GM13977 (cell line): ENCODE results near the gene CHD9.
"Not testable (repeated sequence)": the region's sequence is repeated elsewhere in the genome, so short reads cannot be mapped to it uniquely, and the experiment has no call there.

Experiments used
- DNase-seq: peaks from one replicate; pipeline ENCODE4 v3.0.0; 2012; ENCODE audit warnings: low spot score
- in situ Hi-C: fragments of 300-500 bp; cut with MboI; formaldehyde crosslinking; loops from one replicate; pipeline ENCODE4 v1.12.0; 2022; ENCODE audit warnings: low sequenced_read_pairs, low pct_unique_long_range_greater_than_20kb, mixed read lengths, inconsistent platforms; ENCODE audit not compliant: unreplicated experiment
- TF ChIP-seq, protein P1 (sequence below): IDR thresholded peaks from 2 replicates; pipeline ENCODE4 v1.5.1; 2012; ENCODE audit warnings: mild to moderate bottlenecking, control low read depth; ENCODE audit not compliant: insufficient read depth; ENCODE audit errors: extremely low read depth, missing control alignments

The CHD9 gene

DNA sequence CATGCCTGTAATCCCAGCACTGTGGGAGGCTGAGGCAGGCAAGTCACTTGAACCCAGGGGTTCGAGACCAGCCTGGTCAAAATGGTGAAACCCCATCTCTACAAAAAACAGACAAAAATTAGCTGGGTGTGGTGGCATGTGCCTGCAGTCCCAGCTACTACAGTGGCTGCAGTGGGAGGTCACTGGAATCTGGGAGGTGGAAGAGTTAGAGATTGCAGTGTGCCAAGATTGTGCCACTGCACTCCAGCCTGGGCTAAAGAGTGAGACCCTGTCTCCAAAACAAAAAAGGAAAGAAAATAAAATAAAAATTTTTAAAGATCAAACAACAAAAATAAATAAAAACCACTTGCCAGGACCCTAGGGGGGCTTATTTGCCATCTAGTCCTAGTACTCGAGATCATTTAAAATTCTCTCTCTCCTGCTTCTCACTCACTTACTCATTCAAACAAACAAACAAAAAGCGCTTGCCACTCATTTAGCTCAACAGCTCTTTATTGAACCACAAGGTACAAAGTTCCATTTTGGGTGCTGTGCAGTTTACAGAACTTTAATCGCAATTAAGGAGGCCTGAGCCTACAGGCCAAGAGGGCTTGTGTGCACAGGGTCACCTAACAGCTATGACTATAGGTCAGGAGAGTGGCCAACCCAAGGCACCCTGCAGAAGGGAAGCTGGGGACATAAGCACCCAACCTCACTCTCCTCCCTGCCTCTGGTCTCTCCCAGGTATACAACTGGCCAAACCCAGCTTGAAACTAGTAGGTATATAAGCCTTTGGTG lies 6.5 kb upstream of the CHD9 start:
- TF ChIP-seq, protein P1, sequence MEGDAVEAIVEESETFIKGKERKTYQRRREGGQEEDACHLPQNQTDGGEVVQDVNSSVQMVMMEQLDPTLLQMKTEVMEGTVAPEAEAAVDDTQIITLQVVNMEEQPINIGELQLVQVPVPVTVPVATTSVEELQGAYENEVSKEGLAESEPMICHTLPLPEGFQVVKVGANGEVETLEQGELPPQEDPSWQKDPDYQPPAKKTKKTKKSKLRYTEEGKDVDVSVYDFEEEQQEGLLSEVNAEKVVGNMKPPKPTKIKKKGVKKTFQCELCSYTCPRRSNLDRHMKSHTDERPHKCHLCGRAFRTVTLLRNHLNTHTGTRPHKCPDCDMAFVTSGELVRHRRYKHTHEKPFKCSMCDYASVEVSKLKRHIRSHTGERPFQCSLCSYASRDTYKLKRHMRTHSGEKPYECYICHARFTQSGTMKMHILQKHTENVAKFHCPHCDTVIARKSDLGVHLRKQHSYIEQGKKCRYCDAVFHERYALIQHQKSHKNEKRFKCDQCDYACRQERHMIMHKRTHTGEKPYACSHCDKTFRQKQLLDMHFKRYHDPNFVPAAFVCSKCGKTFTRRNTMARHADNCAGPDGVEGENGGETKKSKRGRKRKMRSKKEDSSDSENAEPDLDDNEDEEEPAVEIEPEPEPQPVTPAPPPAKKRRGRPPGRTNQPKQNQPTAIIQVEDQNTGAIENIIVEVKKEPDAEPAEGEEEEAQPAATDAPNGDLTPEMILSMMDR, result no peak
- no peak for DNase-seq
- in situ Hi-C loops, result no loop called here

DNA sequence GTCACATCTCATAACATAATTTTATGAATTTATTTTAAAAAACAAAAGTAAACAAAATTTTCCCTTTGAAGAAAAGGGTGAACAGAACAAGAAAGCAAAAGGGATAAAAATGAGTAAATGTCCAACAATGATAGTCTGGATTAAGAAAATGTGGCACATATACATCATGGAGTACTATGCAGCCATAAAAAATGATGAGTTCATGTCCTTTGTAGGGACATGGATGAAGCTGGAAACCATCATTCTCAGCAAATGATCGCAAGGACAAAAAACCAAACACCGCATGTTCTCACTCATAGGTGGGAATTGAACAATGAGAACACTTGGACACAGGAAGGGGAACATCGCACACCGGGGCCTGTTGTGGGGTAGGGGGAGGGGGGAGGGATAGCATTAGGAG lies 3.5 kb upstream of the CHD9 start:
- not testable (repeated sequence) for DNase-seq
- in situ Hi-C loops, result loop anchor here (25.0 kb wide), 1 partner anchor 111 kb away; no protein-coding TSS in a partner anchor

DNA sequence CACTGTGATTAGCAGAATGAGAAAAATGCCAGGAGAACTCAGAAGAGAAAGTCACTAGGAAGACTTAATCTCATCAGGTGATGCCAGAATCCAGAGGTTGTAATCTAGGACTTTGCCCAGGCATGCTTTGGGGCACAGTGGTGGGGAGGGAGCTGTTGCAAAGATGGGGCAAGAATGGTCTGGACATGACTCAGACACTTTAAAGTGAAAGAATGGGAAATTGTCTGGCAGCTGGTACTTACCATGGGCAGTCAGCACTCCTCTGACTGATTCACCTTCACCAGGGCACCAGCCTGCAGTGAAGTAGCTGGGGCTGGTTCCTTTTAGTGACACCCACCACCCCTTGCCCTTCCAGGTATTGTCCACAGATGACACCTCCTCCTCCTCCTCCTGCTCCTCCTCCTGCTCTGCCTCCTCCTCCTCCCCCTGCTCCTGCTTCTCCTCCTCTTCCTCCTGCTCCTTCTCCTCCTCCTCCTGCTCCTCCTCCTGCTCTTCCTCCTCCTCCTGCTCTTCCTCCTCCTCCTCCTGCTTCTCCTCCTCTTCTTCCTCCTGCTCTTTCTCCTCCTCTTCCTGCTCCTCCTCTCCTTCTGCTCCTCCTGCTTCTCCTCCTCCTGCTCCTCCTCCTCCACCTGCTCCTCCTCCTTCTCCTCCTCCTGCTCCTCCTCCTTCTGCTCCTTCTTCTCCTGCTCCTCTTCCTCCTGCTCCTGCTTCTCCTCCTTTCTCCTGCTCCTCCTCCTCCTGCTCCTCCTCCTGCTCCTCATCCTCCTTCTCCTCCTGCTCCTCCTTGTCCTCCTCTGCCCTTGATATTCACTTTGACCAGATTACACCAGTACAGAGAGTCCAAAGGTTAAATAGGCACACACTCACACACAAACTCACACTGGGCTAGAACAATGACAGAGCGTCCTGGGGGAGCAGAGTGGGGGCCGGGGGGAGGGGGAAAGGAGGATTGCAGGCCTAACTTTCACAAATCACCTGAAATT lies 2.0 kb upstream of the CHD9 start, which contains the start of gene CHD9NB:
Gene CHD9NB (minus strand): TSS at position 379 of the 983 bp plus-strand sequence. CDS start 8,739 bp downstream, outside the sequence.
- in situ Hi-C loops, result loop anchor here (25.0 kb wide), 1 partner anchor 109 kb away; no protein-coding TSS in a partner anchor
- TF ChIP-seq, protein P1, result no peak
- peak; percentile 49 for DNase-seq

DNA sequence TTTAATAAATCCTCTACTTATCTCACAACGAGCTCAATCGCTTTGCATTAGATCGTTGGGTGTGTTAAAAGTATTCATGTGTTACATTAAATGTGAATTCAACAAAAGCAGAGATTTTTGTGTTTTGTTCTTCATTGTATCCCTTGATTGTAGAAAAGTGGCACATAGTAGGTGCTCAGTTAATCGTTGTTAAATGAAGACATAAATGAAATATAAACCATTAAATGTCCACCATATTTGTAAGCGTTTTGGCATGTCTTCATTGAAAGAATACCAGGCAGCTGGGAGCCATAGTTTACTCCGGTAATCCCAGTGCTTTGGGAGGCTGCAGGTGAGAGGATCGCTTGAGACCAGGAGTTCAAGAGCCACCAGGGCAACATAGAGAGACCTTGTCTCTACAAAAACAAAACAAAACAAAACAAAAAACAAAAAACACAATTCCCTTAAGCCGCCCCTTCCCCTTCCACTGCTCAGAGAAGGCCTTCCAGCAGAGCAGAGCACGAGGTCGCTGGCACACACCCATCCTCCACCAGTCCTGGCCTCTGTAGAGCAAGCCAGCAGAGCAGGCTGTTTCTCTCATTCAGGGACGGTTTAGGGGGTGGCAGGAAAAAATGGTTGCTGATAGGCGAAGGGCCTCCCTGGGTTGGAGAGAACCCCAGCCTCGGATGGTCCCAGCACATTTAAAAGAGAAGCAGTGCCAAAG lies 673 bp upstream of the CHD9 start:
- in situ Hi-C loops, result loop anchor here (25.0 kb wide), 1 partner anchor 108 kb away; no protein-coding TSS in a partner anchor
- TF ChIP-seq, protein P1, result no peak
- peak; percentile 64 for DNase-seq

DNA sequence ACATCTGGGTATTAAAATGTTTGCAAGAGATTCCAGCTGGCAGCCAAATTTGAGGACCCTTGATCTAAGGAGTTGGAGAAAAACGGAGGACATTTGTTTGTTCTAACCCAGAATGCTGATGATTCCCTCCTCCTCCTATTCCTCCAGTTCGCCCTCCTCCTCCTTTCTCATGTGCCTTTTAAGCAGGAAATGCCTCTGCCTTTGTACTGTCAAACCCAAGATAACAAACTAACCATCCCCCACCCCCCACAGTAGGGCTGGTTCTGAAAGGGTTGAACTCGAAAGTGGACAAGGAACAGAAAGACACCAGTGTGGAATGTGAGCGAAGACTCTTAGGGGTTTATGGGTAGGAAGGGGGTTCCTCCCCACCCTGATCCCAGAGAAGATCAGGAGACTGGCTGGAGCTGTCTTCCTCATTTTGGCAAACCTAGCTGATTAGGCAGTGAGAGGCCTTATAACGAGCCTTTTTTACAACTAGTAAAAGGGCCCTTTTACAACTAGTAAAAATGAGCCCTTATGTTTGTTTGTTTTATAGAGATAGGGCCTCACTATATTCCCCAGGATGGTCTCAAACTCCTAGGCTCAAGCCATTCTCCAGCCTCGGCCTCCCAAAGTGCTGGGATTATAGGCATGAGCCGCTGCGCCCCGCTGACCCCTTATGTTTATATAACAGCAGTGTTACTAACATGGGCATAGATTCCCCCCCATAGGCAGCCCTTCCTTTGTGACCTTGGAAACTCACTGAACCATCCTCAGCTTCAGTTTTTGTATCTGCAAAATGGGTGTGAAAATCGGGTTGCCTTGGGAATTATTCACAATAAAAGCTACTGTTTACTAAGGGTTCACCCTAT lies 975 bp downstream of the CHD9 start:
- in situ Hi-C loops, result loop anchor here (25.0 kb wide), 1 partner anchor 107 kb away; no protein-coding TSS in a partner anchor
- no peak for DNase-seq
- TF ChIP-seq, protein P1, result no peak

DNA sequence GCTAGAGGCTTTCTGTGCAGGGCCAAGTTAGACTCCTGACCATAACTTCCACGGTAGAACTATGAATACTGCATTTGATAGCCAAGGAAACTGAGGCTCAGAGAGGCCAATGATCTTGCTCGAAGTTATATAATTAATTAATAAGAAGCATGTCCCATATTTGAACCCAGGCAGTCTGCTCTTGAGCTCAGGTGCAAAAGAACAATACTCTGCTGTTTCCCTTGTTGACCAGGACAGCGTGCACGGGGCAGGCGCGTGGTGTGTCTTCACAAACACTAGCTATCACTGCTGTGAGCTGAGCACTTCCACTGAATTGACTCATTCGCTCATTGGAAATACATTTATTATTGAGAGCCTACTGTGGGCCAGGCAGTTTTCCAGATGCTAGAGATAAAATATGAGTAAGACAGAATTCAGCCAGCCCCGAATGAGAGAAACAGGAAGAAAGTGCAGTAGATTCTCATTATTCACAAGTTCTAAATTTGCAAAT lies 1.6 kb downstream of the CHD9 start:
- in situ Hi-C loops, result loop anchor here (25.0 kb wide), 1 partner anchor 106 kb away; no protein-coding TSS in a partner anchor
- TF ChIP-seq, protein P1, result no peak
- DNase-seq, result no peak
